ENCODE data around the gene SYT7.
"Not testable (repeated sequence)": the region's sequence is repeated elsewhere in the genome, so short reads cannot be mapped to it uniquely, and the experiment has no call there.

The SYT7 gene

DNA sequence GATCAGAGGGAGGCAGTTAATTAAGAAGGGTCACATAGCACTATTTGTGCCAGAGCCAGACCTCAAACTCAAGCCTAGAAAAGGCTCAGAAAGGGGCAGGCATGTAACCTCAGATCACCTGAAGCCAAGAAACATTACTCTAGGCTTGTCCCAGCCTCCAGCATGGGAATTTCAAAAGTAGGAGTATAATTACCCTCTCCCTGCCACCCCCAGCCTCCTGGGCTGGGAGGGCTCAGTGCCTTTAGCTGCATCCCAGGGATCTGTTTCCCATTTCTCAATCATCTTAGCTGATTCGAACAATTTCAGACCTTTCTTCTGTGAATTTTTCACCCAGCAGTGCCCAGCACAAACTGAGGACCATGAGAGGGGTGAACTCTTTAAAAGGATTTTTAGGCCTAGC, 105.4 kb downstream of the SYT7 start:
- no peak for DNase-seq

DNA sequence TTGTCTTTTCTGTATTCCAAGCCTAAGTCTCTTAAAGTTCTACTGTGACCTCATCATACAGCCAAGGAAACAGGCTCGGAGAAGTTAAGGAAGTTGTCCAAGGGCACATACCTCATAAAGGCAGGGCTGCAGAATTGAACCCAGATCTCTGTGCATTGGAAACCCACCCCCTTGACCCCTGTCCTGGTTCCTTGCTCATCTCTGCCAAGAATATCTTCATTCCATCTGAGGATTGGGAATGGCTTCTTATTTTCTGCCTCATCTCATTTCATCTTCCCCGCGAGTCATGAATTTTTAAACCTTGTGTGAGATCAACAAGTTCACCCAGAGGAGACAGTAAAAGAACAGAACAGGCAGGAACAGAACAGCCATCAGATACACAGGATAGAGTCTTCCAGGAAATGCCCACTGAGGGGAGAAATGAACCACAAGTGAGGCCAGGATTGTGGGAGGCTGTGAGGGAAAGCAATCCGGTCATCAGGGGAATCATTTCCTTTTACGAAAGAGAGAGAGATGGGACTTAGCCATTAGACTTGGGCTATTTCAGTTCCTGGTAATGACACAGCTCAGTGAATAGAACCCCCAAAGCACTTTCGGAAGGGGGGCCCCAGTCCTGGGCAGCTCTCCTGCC, 106.7 kb downstream of the SYT7 start:
- DNase-seq = no peak

DNA sequence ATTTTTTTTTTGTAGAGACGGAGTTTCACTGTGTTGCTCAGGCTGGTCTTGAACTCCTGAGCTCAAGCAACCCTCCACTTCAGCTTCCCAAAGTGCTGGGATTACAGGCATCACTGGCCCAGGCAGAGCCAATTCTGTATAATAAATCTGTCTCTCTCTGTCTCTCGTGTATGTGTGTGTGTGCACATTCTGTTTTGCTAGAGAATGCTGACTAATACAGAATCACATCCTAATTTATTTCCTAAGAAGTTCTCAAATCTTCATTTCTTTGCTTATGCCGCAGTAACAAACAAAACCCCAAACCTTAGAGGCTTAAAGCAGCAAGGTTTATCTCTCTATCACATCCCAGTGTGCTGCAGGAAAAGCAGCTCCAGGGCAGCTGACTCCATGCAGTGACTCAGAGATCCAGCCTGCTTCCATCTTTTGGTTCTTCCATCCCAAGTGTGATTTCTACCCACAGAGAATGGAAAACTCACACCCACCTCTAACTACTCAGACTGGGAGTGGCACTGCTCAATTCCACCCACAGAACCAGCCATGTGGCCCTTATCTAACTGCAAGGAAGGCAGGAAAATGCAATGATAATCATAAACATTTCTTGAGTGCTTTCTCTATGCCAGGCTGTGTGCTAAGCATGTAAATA, 107.4 kb downstream of the SYT7 start:
- DNase-seq = no peak

DNA sequence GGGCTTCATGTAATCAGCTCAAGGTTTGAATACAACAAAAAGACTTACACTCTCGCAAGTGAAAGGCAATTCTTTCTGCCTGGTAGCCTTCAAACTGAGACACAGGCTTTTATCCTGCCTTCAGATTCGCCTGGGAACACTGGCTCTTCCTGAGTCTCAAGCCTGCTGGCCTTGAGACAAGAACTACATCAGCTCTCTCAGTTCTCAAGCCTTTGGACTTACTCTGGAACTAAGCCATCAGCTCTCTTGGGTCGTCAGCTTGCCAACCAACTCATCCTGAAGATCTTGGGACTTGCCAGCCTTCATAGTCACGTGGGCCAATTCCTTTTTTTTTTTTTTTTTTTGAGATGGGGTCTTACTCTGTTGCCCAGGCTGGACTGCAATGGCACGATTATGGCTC, 108.0 kb downstream of the SYT7 start:
- no peak for DNase-seq

DNA sequence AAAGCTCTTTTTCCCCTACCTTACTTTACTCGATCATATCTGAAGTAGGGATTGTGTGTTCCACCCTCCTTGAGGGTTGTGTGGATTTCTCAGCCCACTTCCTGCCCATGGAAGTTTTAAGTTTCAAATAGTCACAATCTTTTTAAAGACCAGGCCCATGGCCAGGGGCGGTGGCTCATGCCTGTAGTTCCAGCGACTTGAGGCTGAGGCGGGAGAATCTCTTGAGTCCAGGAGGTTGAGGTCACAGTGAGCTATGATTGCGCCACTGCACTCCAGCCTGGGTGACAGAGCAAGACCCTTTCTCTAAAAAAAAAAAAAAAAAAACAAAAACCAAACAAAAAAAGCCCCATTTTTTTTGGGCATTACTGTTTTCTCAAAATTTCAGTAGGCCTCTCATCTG, 108.6 kb downstream of the SYT7 start:
- no peak for DNase-seq

GRCh38 chr11:61468002-61468401, 112.9 kb downstream of the SYT7 start:
- no peak for DNase-seq

DNA sequence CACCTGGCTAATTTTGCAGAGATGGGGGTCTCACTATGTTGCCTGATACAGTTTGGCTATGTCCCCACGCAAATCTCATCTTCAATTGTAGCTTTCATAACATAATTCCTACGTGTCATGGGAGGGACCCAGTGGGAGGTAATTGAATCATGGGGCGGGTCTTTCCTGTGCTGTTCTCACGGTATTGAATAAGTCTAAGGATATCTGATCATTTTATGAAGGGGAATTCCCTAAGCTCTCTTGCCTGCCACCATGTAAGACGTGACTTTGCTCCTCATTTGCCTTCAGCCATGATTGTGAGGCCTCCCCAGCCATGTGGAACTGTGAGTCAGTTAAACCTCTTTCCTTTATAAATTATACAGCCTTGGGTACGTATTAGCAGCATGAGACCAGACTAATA, 113.3 kb downstream of the SYT7 start:
- DNase-seq = not testable (repeated sequence)
